HepG2 (cell line): ENCODE data around the gene DNAJA1. TPM values are rescaled to one million over a fixed set of nuclear protein-coding genes. Genes with fewer than 3 reads are reported as not detected.

Experiments
- ATAC-seq: fragments of 200-7000 bp; cut with Tn5 transposase; 3 replicates; pipeline ENCODE4 v1.9.1; 2020; ENCODE audit warnings: mild to moderate bottlenecking, moderate library complexity
- BruUV-seq: library from RNA; stranded (reverse); fragments of 400-500 nt; replicated peaks from 2 replicates; lab custom pipeline; 2021; lab: Mats Ljungman, UMichigan
- CTCF ChIA-PET: fragments of 300-600 bp; formaldehyde crosslinking; extraction: SDS; loops from one replicate; lab custom pipeline; 2021; ENCODE audit warnings: low total read pairs, inconsistent platforms, low intra/inter-chr PET ratio; lab: Yijun Ruan, JAX
- POLR2A ChIA-PET: fragments of 350-600 bp; sonication (Branson Sonifier 250); formaldehyde crosslinking; loops from one replicate; lab custom pipeline; 2020; ENCODE audit warnings: antibody characterized with exemption, inconsistent platforms; lab: Yijun Ruan, JAX
- DNase-seq: peaks from one replicate; pipeline ENCODE4 v3.0.0-alpha.2; 2015; ENCODE audit warnings: low spot score
- FAIRE-seq: peaks from 3 replicates; lab custom pipeline; 2011; peaks lifted over from hg19 to GRCh38; lab: Jason Lieb, UNC
- H2AFZ ChIP-seq: one replicate; pipeline ENCODE4 v1.6.1; 2011; ENCODE audit warnings: low read length, inconsistent platforms
- H3K27ac ChIP-seq: fragments of 300-600 bp; 3 replicates; pipeline ENCODE4 v1.8.0; 2011; ENCODE audit warnings: mixed run types, mild to moderate bottlenecking, mixed read lengths, low read length, inconsistent platforms; ENCODE audit not compliant: insufficient read depth; ENCODE audit errors: extremely low read length
- H3K27me3 ChIP-seq, 2 experiments: fragments of 200-600 bp in 1 of 2; 2 replicates in 1 of 2; 3 replicates in 1 of 2; pipeline versions ENCODE4 v1.6.0 to v1.8.0; 2011; ENCODE audit warnings: low read length in 2 of 2, mild to moderate bottlenecking in 2 of 2, moderate library complexity in 2 of 2, inconsistent platforms in 1 of 2; ENCODE audit not compliant: insufficient read depth in 2 of 2, control insufficient read depth in 1 of 2
- H3K36me3 ChIP-seq, 2 experiments: fragments of 200-600 bp in 1 of 2; replicated peaks in 1 of 2; 2 replicates in 1 of 2; 3 replicates in 1 of 2; pipeline versions ENCODE4 v1.5.1 to v1.8.0; 2011; ENCODE audit warnings: low read length in 2 of 2, inconsistent platforms in 1 of 2; ENCODE audit not compliant: insufficient read depth in 2 of 2, control insufficient read depth in 1 of 2
- H3K4me1 ChIP-seq: 2 replicates; pipeline ENCODE4 v1.5.1; 2012; ENCODE audit warnings: low read length, inconsistent platforms; ENCODE audit not compliant: insufficient read depth
- H3K4me2 ChIP-seq: 2 replicates; pipeline ENCODE4 v1.6.0; 2011; ENCODE audit warnings: low read depth, low read length, inconsistent platforms
- H3K4me3 ChIP-seq, 3 experiments: fragments of 200-600 bp in 1 of 3; sonication (generic), shearing (Covaris generic) in 1 of 3; replicated peaks in 1 of 3; 2 replicates each; pipeline ENCODE4 v1.5.1; 2011 to 2016; ENCODE audit warnings: low read length in 3 of 3, inconsistent platforms in 2 of 3, low read depth in 2 of 3, mild to moderate bottlenecking in 2 of 3, control low read depth in 1 of 3, mixed read lengths in 1 of 3; ENCODE audit not compliant: insufficient read depth in 1 of 3
- H3K79me2 ChIP-seq: one replicate; pipeline ENCODE4 v1.6.1; 2011; ENCODE audit warnings: low read length, inconsistent platforms; ENCODE audit not compliant: insufficient read depth
- H3K9ac ChIP-seq: 2 replicates; pipeline ENCODE4 v1.6.0; 2011; ENCODE audit warnings: mild to moderate bottlenecking, low read depth, low read length, inconsistent platforms; ENCODE audit not compliant: insufficient read depth
- H3K9me3 ChIP-seq: 2 replicates; pipeline ENCODE4 v1.5.1; 2012; ENCODE audit warnings: mild to moderate bottlenecking, low read length
- H4K20me1 ChIP-seq: 2 replicates; pipeline ENCODE4 v1.6.0; 2011; ENCODE audit warnings: inconsistent platforms, mild to moderate bottlenecking, low read length, moderate library complexity; ENCODE audit not compliant: insufficient read depth
- AKNA ChIP-seq: sonication (generic); formaldehyde crosslinking; IDR thresholded peaks from 2 replicates; pipeline ENCODE4 v1.4.0; 2020; ENCODE audit warnings: missing genetic modification reagents, borderline replicate concordance
- DMTF1 ChIP-seq: sonication (generic); formaldehyde crosslinking; IDR thresholded peaks from 2 replicates; pipeline ENCODE4 v1.4.0; 2020; ENCODE audit warnings: mild to moderate bottlenecking, missing genetic modification reagents
- MTF1 ChIP-seq: sonication (generic); formaldehyde crosslinking; IDR thresholded peaks from 2 replicates; pipeline ENCODE4 v1.5.0; 2020; ENCODE audit warnings: missing genetic modification reagents
- POLR2A ChIP-seq, 2 experiments: IDR thresholded peaks; 2 replicates each; pipeline ENCODE4 v1.6.1; 2011; ENCODE audit warnings: low read depth in 2 of 2, low read length in 2 of 2, mild to moderate bottlenecking in 1 of 2, moderate library complexity in 1 of 2; ENCODE audit not compliant: insufficient read depth in 1 of 2
- POLR2G ChIP-seq: fragments of 200-400 bp; formaldehyde crosslinking; IDR thresholded peaks from 2 replicates; pipeline ENCODE4 v1.6.1; 2018; ENCODE audit warnings: mild to moderate bottlenecking, low read depth, low read length, moderate library complexity
- ZBTB39 ChIP-seq: sonication (generic); formaldehyde crosslinking; IDR thresholded peaks from 2 replicates; pipeline ENCODE4 v1.5.0; 2020; ENCODE audit warnings: missing genetic modification reagents
- ZMYM2 ChIP-seq: sonication (generic); formaldehyde crosslinking; IDR thresholded peaks from 2 replicates; pipeline ENCODE4 v1.8.0; 2022; ENCODE audit warnings: mild to moderate bottlenecking, missing genetic modification reagents
- ZNF138 ChIP-seq: sonication (generic); formaldehyde crosslinking; IDR thresholded peaks from 2 replicates; pipeline ENCODE4 v1.5.0; 2020; ENCODE audit warnings: mild to moderate bottlenecking, low read depth, missing genetic modification reagents
- ZNF567 ChIP-seq: sonication (generic); formaldehyde crosslinking; IDR thresholded peaks from 2 replicates; pipeline ENCODE4 v1.8.1; 2023; ENCODE audit warnings: mild to moderate bottlenecking, missing genetic modification reagents, borderline replicate concordance
- ZNF770 ChIP-seq: sonication (generic); formaldehyde crosslinking; IDR thresholded peaks from 2 replicates; pipeline ENCODE4 v1.5.0; 2020; ENCODE audit warnings: mild to moderate bottlenecking, missing genetic modification reagents
- ZNF879 ChIP-seq: sonication (generic); formaldehyde crosslinking; IDR thresholded peaks from 2 replicates; pipeline ENCODE4 v1.8.1; 2023; ENCODE audit warnings: missing genetic modification reagents
- ZNF891 ChIP-seq: sonication (generic); formaldehyde crosslinking; IDR thresholded peaks from 2 replicates; pipeline ENCODE4 v1.5.0; 2020; ENCODE audit warnings: mild to moderate bottlenecking, missing genetic modification reagents
- WGBS: methylation state at CpG from one replicate; pipeline ENCODE4 v1.1.6; 2017; ENCODE audit warnings: low lambda C conversion rate; 5-methylcytosine and 5-hydroxymethylcytosine counted together
- in situ Hi-C: cut with HindIII; loops from 2 replicates; pipeline ENCODE4 v1.10.0; 2017; ENCODE audit warnings: low pct_unique_long_range_greater_than_20kb; ENCODE audit not compliant: extremely low pct_ligation_motif_present
- intact Hi-C: fragments of 100-400 bp; cut with micrococcal nuclease; formaldehyde crosslinking; loops from one replicate; pipeline ENCODE4 v1.10.0; 2022; ENCODE audit not compliant: unreplicated experiment
- polyA plus RNA-seq, 8 experiments: library from polyadenylated mRNA; depleted of rRNA in 3 of 8; stranded (reverse) in 7 of 8; unstranded in 1 of 8; fragments of >200 nt; fragmentation: Illumina TruSeq in 4 of 8; extraction: Trizol in 4 of 8; gene quantifications; 2 replicates each; pipeline versions ENCODE4 v1.2.1 to v1.2.3, GENCODE V29; 2011 to 2016; ENCODE audit warnings: low read depth in 4 of 8, missing spikeins in 1 of 8, mixed read lengths in 1 of 8; ENCODE audit not compliant: insufficient read depth in 1 of 8
- total RNA-seq, 5 experiments: library from RNA; depleted of rRNA; stranded (reverse); fragments of >200 nt; fragmentation: Illumina TruSeq; extraction: Trizol; gene quantifications; 2 replicates each; pipeline ENCODE4 v1.2.3, GENCODE V29; 2016; ENCODE audit warnings: low read depth in 1 of 5

The DNAJA1 gene
- total and polyA plus RNA-seq, 2 of the 13 experiments (the other 11 are each of a cell fraction or from before 2014, with no cell fraction given), result 95.9 to 306 TPM

GRCh38 chr9:33040792-33041431 is 15.8 kb downstream of the DNAJA1 start:
- Histone ChIP-seq H3K79me2 (peaks cover 5% of the 10 kb centered on the region), H3K27ac (no peak overlapping the region), H3K27me3 (no peaks in the 10 kb centered on the region), H3K4me1 (peaks cover 31% of the 10 kb centered on the region), H3K4me3 (no peak overlapping the region), H3K9ac (no peak overlapping the region), H3K4me2 (no peak overlapping the region), H3K9me3 (no peaks in the 10 kb centered on the region), H4K20me1 (peaks cover 8% of the 10 kb centered on the region; the same call in 1 of the 2 replicates), H2AFZ (no peak overlapping the region), H3K36me3 (peaks cover 10 to 39% of the 10 kb centered on the region in 2 experiments)
- ChIA-PET CTCF (no interaction called here), POLR2A (interaction anchor here (0.7 to 5.0 kb wide), 3 partner anchors 12 to 433 kb away, joined by 3 to 25 read pairs (median 6); partner anchors contain the start of genes DNAJA1 and NOL6)
- FAIRE-seq (no peak), DNase-seq (no peak), ATAC-seq (no peak)
- intact Hi-C loops (no loop called here), in situ Hi-C loops (no loop called here)
- BruUV-seq, result no TSS peak
- WGBS, result 88% methylated on average over 9 of the region's 9 CpGs
- TF ChIP-seq ZBTB39 (no peak), ZNF891 (CRISPR knock-in tag) (no peak), DMTF1 (no peak), MTF1 (CRISPR knock-in tag) (no peak), POLR2G (peak; percentile 70), ZNF138 (CRISPR knock-in tag) (no peak), ZNF879 (CRISPR knock-in tag) (no peak), AKNA (CRISPR knock-in tag) (no peak), POLR2A (IDR thresholded peaks at IDR 0.05; ENCODE audit: insufficient read depth in 1 of 2, low read depth in 2 of 2, low read length in 2 of 2) (no peak), ZNF770 (CRISPR knock-in tag) (0 out of 2 replicates have a peak, but pooled peaks have one; percentile 31), ZMYM2 (CRISPR knock-in tag) (no peak), ZNF567 (CRISPR knock-in tag) (no peak)
